GM12891 (cell line): Measurements from ENCODE around the gene AQP1.

Source experiments
- DNase-seq: peaks from one replicate; pipeline ENCODE4 v3.0.0; 2011; ENCODE audit warnings: low spot score; ENCODE audit not compliant: insufficient read length
- FAIRE-seq: peaks from 2 replicates; lab custom pipeline; 2011; peaks lifted over from hg19 to GRCh38; lab: Jason Lieb, UNC
- PAX5 ChIP-seq: IDR thresholded peaks from 2 replicates; pipeline ENCODE4 v1.6.1; 2011; ENCODE audit warnings: low read length, moderate library complexity, mild to moderate bottlenecking; ENCODE audit not compliant: insufficient read depth, severe bottlenecking
- POLR2A ChIP-seq: IDR thresholded peaks from 2 replicates; pipeline ENCODE4 v1.6.1; 2011; ENCODE audit warnings: low read depth, low read length, control low read depth
- POLR2AphosphoS5 ChIP-seq: IDR thresholded peaks from 2 replicates; pipeline ENCODE4 v1.6.1; 2011; ENCODE audit warnings: low read depth, low read length, control low read depth
- POU2F2 ChIP-seq: IDR thresholded peaks from 2 replicates; pipeline ENCODE4 v1.6.1; 2011; ENCODE audit warnings: low read depth, mild to moderate bottlenecking, control low read depth, low read length, moderate library complexity
- SPI1 ChIP-seq: IDR thresholded peaks from 2 replicates; pipeline ENCODE4 v1.6.1; 2011; ENCODE audit warnings: low read depth, low read length, control low read depth
- TAF1 ChIP-seq: IDR thresholded peaks from 2 replicates; pipeline ENCODE4 v1.6.1; 2011; ENCODE audit warnings: low read depth, low read length, control low read depth

The AQP1 gene

DNA sequence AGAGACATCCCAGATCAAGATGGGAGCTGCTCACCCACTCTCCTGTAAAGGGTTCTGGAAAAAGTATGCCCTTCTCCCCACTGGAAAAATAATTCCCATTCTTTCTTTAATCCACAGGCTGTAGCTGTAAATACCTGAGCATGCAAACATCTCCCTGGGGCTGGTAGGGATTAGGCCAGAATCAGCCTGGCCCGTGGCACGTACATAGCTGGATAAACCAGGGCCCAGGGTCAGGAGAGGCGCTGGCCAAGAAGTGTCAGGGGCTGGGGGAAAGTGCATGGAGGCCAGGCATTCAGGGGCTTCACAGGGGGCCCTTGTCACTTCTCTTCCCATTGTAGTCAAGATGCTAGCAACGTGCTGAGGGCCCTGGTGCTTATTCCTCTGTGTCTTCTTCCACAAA, 30.7 kb upstream of the AQP1 start:
- DNase-seq = no peak
- FAIRE-seq = no peak
- no peak for TF ChIP-seq TAF1
- no peak for TF ChIP-seq POLR2A
- TF ChIP-seq SPI1 = no peak
- TF ChIP-seq POU2F2 = no peak
- no peak for TF ChIP-seq POLR2AphosphoS5
- no peak for TF ChIP-seq PAX5

DNA sequence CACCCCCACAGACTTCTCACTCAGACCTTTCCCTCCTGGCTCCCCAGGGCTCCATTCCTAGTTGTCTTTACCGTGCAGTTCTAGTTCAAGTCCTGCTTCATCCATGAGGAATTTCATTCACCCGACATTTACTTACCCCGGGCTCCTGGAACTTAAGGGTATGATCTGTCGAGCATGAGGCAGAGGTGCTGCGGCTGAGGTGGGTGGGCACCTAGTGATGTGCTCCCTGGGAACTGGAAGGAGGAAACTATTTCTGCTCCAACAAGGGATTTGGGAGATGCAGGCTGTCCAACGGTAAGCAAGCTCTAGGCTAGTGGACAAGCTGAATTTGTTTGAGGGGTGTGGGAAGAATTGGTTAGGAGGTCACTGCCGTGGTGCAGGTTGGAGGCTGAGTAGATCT, 30.2 kb upstream of the AQP1 start:
- no peak for FAIRE-seq
- no peak for TF ChIP-seq POLR2AphosphoS5

DNA sequence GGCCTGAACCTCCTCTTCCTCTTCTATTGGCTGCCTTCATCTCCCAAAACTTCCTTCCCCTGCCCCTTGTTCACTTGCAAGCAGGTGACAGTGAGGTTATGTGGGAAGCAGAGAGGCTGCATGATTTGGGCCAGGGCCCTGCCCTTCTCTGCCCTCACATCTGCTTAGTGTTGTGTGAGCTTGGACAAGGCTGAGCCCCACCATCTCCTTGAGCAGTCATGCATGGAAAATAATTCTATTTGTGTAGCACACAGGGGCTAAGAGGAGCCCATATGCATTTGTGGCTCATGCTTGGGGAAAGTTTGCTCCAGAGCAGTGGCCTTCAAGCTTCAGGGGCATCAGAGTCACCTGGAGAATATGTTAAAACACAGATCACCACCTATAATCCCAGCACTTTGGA, 26.8 kb upstream of the AQP1 start:
- TF ChIP-seq POLR2AphosphoS5 = no peak
- FAIRE-seq (no peak), DNase-seq (no peak)

More for the DNA sequence above, 30.2 kb upstream of the AQP1 start:
- no peak for DNase-seq

DNA sequence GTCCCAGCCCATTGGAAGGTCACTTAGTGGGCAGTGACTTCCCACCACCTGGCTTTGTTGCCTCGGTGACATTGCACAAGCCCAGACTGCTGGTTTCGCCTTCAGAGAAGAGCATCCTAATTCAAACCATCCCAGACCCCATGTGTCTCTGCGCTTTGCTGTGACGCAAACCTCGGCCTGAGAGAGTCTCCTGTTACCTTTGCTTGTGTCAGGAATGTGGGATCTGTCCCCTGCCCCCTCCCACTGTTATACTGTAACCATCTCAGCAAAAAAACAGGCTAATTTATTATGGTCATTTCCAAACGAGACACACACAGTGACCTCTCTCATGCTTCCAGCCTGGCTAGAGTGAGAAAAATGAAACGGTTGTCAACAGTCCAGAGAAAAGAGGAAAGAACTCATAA, 25.0 kb upstream of the AQP1 start:
- TF ChIP-seq PAX5 (no peak), POU2F2 (no peak), POLR2AphosphoS5 (no peak), POLR2A (no peak), TAF1 (no peak), SPI1 (no peak)
- no peak for FAIRE-seq
- DNase-seq = no peak

DNA sequence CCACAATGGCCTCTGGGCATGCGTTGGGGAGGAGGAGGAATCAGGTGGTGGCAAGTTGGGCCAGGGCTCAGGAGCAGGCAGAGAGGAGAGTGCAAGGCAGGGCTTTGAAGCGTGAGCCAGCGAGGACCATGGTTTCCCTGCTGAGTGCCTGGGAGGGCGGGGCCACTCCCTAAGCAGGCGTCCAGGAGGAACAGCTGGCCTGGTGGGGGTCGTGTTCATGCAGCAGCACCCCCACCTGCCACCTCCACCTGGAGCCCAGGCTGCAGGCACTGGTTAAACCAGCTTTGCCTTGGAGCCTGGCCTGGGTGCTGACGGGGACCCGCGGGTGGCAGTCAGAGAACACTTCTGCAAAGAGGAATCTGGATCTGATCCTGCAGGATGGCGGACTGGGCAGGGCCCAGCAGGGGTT, 24.2 kb upstream of the AQP1 start:
- DNase-seq = no peak
- FAIRE-seq = no peak
- TF ChIP-seq POLR2A (no peak), POU2F2 (no peak), PAX5 (no peak), POLR2AphosphoS5 (no peak), TAF1 (no peak), SPI1 (no peak)

DNA sequence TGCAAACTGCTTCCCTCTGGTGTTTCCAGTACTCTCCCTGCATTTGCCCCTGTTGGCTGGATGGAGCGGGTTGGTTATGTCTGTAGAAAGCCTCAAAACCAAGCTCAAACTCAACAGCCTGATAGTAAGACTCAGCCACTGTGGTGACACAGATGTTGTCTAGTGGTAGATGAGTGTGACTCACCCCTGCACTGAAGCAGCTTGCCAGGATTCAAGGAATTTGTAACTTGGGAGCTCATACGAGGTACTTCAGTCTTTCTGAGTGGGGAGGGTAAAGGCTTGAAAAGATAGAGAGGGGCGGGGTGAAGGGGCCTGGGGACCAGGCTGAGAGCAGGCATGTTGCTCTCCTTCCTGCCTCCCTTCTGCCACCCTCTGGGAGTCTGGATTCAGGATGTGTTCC, 22.9 kb upstream of the AQP1 start:
- FAIRE-seq = no peak
- TF ChIP-seq POLR2AphosphoS5 = no peak
- no peak for TF ChIP-seq POLR2A
- TF ChIP-seq TAF1 = no peak
- no peak for TF ChIP-seq SPI1
- TF ChIP-seq PAX5 = no peak
- no peak for TF ChIP-seq POU2F2
- no peak for DNase-seq

DNA sequence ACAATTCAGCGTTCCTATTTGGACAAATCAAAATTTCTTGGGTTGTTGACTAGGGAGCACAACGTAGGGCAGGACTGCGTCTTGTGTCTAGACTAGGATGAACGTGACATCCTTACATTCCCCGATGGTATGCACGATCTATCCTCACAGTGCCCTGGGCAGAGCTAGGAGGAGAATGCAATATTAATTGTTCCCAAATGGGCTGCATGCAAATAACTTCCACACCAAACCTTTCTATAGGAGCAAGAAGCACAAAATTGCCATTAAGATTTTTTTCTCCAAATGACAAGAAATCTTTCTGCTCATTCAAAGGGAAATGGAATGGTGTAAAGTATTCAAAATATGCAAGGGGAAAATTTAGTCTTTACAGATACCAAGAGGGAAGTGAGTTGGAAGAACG, 21.4 kb upstream of the AQP1 start:
- no peak for DNase-seq
- no peak for FAIRE-seq
- TF ChIP-seq POU2F2 = no peak

DNA sequence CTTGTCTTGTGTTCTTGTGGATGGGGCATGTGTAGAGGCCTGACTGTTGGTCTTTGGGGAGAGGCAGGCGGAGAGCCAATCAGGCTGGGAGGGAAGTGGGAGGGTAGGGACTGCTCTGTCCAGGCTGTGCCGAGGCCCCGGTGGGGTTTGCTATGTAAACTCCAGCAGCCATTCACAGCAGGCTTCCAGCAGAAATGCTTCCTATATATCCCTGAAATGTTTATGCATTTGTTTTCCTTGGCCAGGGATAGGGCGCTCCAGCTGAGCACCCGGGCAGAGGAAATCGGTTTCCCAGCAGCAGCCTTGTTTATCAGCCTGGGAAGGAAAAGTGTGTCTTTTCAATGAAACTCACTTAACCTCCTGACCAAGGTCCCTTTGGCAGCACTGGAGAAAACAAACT, 18.3 kb upstream of the AQP1 start:
- DNase-seq (no peak), FAIRE-seq (no peak)
- no peak for TF ChIP-seq POU2F2
- no peak for TF ChIP-seq POLR2A
- TF ChIP-seq PAX5 = no peak
- no peak for TF ChIP-seq TAF1
- no peak for TF ChIP-seq SPI1
- TF ChIP-seq POLR2AphosphoS5 = no peak

DNA sequence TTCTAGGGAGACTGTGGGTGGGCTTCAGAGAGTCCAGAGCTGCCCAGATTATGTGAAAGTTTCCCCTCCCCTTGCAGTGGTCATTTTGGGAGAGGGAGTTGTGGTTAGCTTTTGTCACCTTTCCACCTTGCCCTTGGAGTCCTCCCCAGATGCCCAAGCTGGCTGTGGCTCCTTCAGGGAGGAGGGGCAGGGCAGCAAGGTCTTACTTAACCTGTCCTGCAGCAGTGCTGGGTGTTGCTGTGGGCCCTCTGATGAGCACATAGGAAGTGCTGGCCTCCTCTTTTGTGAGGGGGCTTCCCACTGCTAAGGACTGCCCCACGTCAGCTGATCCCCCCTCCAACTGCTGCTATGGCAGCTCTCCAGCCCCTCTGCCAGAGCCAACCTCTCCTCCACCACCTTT, 17.6 kb upstream of the AQP1 start:
- TF ChIP-seq POU2F2 (no peak), TAF1 (no peak), PAX5 (no peak), SPI1 (no peak), POLR2AphosphoS5 (no peak)
- FAIRE-seq = no peak

DNA sequence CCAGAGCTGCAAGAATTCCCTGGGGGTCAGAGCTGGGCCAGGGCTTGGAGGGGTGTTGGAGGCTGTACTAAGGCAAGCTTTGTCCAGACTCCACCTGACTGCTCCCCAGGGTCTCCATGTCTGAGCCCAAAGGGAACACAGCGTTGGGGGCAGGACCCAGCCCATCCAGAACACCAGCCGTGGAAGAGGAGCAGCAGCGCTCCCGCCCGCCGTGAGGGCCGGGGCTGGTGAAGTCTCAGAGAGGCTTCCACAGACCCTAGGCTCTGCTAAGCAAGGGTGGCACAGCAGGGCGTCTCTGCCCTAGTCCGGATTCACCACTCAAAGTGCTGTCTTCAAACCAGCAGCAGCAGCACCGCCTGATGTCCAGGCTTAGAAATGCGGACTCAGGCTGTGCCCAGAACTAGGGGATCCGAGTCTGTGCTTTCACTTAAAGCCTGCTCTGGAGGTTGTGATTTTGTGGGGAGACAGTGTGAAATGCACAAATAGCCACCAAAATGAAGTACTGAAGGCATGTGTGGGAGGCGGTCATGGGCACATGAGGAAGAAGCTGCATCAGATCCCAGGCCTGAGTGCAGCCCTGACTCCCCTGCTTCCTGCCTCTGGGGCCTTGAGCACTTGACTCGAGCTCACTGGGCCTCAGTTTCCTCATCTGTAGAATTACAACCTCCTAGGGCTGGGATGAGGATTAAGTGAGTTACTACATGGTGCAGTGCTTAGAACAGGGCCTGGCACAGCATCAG, 16.6 kb upstream of the AQP1 start:
- FAIRE-seq (no peak), DNase-seq (no peak)
- TF ChIP-seq PAX5 = no peak
- TF ChIP-seq POLR2AphosphoS5 = no peak
- no peak for TF ChIP-seq POU2F2
- TF ChIP-seq POLR2A = no peak
- no peak for TF ChIP-seq SPI1
- no peak for TF ChIP-seq TAF1

More for the DNA sequence above, 17.6 kb upstream of the AQP1 start:
- no peak for DNase-seq

DNA sequence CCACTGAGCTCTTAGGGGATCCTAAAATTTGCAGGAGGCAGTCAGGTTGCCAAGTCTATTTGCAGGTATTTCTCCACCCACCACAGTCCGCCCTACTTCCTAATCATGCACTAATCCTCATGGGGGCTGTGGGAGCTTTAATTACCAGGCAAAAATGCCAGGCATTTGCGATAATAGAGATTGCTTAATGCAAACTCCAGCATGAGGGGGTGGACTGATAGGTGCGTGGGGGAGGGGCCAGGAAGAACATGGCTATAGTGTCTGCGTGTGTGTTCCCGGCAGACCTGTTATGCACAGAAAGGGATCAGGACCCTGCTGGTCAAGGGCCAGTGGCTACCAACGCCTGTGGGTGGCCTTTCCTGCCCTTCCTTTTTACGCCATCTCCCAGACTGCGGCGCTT, 15.6 kb upstream of the AQP1 start:
- FAIRE-seq = no peak
- DNase-seq = no peak

More for the DNA sequence above, 15.6 kb upstream of the AQP1 start:
- no peak for TF ChIP-seq SPI1
- no peak for TF ChIP-seq POU2F2
- no peak for TF ChIP-seq POLR2A
- no peak for TF ChIP-seq PAX5
- TF ChIP-seq TAF1 = no peak
- TF ChIP-seq POLR2AphosphoS5 = no peak
